HG02678 (cell line): ENCODE measurements around the gene SPG7.
"Not testable (repeated sequence)": the region's sequence is repeated elsewhere in the genome, so short reads cannot be mapped to it uniquely, and the experiment has no call there.

Experiments
- ATAC-seq: cut with Tn5 transposase; IDR thresholded peaks from one replicate; pipeline ENCODE4 v1.9.1; 2021; ENCODE audit warnings: mild to moderate bottlenecking, moderate library complexity; ENCODE audit not compliant: unreplicated experiment

SPG7 gene

DNA sequence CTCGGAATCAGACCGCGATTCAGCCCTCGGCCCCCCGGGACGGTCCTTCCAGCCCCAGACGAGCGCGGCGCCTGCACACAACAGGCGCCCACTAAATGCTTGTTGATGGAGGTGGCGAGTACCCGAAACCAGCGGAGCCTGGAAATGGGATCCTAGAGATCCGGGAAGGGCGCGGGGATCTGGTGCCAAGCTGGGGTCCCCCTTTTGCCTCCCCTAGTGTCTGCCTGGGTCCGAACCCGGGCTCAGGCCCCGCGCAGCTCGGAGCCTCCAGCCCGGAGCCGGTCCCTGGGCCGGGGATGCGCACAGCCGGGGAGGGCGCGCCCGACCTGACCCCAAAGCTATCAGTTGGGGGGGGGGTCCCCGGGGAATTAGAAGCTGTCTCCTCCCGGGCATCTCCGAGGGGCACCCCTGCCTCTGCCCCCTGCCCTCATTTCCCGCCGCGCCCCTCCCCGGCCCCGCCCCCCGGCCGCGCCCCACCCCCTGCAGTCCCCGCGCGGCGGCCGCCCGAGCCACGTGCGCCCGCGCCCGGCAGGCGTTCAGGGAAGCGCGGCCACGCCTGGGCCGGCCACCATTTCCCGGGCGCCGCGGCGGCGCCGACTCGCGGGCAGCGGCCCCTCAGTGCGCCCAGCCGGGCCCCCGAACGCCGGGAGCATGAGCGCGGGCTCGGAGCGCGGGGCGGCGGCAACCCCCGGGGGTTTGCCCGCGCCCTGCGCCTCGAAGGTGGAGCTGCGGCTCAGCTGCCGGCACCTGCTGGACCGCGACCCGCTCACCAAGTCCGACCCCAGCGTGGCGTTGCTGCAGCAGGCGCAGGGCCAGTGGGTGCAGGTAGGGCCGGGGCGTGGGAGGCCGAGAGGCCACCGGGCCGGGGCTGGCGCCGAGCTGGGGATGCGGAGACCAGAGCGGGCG lies 67.3 kb downstream of the SPG7 start, which contains the start of gene CPNE7:
Gene CPNE7 (plus strand): TSS at position 512 of the 906 bp plus-strand sequence. CDS start 140 bp downstream, at position 652.
- ATAC-seq, result no peak

DNA sequence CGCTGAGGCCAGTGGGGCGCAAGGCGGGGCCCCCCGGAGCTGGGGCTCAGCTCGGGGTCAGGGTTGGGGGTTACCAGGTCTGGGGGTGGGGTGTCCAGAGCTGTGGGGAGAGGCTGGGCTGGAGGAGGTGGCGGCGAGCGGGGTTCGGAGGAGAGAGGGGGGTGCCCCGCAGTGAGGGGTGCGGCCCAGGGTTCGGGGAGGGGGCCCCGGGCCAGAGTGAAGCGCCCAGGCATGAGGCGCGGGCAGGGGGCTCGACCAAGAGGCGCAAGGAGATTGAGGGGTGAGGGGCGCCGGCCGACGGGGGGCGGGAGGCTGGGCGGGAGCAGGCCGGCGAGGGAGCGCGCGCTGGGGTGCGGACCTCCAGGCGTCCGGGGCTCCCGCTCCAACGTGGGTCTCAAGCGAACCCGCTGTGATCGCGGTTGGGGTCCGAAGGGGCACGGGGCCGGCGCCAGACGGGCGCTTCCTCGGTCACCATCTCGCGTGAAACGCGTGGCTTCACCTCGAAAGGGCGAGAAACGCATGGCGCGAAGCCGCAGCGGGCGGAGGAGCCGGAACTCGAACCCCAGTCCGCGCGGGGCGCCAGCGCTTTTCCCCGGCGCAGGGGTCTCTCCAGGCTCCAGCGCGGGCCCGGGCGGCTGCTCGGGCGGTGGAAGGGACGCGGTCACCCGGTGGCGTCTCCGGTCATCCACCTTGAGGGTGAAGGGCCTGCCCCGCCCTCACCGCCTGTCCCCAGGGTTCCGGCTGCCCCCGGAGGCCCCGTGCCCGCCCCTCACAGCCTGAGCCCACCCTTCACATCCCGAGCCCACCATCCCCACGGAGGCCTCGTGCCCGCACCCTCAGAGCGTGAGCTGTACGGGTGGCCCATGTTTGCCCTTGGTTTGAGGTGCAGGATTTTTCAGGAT lies 68.2 kb downstream of the SPG7 start:
- no peak for ATAC-seq

DNA sequence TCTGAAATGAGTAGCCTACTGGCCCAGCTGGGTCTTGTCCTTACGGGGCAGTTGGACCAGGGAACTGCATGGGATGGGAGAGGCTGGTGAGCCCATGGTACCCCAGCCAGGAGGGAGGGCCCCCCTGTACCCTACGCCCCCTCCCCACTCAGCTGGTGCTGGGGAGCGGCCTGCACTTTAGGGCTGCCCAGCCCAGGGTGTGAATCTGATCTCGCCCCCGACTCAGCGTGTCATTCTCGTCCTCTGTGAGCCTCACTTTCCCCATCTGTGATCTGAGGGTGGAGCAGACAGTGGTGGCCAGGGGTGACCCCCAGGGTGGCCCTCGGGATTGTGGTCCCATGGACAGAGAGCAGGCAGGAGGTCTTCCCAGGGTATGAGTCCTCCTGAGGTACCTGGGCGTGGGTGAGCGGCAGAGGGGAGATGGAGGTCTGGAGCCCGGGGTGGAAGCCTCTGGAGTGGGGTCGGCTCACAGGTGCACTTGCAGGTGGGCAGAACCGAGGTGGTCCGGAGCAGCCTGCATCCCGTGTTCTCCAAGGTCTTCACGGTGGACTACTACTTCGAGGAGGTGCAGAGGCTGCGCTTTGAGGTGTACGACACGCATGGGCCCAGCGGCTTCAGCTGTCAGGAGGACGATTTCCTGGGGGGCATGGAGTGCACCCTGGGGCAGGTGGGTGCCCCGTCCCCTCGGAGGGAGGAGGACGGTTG lies 69.0 kb downstream of the SPG7 start:
- ATAC-seq, result no peak

DNA sequence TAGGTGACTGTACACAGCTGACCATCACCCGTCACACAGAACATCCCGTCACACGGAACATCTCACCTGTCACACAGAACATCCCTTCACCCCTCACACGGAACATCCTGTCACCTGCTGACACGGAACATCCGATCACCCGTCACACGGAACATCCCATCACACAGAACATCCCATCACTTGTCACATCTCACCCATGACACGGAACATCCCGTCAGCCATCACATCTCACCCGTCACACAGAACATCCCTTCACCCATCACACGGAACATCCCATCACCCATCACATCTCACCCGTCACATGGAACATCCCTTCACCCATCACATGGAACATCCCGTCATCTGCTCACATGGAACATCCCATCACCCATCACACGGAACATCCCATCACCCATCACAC lies 71.1 kb downstream of the SPG7 start:
- no peak for ATAC-seq

GRCh38 chr16:89581045-89581695 lies 73.0 kb downstream of the SPG7 start:
- ATAC-seq, result no peak

DNA sequence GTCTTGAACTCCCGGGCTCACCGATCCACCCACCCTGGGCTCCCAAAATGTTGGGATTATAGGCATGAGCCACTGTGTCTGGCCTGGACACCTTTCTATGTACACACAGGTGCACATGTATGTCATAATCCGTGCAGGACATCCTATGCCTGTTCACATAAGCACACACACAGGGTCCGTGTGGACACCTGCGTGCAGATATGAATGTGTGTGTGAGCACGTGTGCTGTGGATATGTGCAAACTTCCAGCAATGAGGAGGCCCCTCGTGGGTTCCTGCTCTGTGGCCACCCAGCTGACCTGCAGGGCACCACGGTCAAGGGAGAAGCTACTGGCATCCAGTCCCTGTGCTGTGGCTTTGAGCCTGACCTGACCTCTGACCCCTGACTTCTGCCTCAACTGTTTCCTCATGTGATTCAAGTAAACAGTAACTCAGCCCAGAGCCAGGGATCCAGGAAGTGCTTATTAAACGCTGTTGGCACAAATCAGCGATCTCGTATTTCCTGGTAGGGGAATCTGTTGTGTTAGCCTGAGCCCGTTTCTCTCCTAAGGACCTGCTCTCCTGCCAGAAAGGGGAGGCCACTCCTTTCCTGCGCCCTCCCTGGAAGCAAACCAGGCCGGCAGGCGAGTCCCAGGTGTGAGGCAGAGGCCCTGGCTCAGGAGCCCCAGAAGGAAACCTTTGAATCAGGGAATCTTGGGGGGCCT lies 73.8 kb downstream of the SPG7 start:
- ATAC-seq, result no peak

GRCh38 chr16:89582614-89583196 lies 74.5 kb downstream of the SPG7 start:
- no peak for ATAC-seq

GRCh38 chr16:89583197-89583894 lies 75.1 kb downstream of the SPG7 start:
- no peak for ATAC-seq

DNA sequence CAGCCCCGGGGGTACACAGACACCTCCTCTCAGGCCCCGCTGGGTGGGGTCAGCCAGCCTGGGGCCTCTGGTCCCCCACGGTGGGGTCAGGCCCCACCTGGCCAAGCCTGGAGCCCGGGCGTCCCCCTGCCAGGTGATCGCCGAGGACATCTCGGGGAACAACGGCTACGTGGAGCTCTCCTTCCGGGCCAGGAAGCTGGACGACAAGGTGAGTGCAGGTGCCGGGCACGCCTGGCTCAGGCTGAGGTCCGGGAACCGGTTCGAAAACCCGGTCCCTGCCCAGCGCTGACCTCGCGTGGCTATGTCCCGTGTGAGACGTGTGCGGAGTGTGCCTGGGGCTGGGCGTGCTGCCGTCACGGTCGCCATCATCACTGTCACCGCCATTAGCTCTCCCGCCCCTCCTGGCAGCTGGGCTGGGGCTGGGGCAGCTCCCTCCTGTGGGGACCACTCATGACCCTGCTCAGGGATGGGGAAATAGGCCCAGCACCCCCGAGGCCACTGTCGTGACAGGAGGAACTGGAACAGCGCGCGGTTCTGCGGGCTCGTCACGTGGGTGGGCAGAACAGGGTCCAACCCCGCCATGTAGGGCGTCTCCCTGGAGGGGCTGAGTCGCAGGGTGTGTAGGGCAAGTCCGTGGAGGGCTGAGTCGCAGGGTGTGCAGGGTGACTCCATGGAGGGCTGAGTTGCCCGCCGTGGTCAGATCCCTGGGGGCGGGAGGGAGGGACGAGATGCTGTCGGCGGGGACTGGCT lies 75.9 kb downstream of the SPG7 start:
- ATAC-seq, result no peak

- no peak for ATAC-seq
These were observed 76.8 kb downstream of the SPG7 start for GRCh38 chr16:89584768-89585549.

DNA sequence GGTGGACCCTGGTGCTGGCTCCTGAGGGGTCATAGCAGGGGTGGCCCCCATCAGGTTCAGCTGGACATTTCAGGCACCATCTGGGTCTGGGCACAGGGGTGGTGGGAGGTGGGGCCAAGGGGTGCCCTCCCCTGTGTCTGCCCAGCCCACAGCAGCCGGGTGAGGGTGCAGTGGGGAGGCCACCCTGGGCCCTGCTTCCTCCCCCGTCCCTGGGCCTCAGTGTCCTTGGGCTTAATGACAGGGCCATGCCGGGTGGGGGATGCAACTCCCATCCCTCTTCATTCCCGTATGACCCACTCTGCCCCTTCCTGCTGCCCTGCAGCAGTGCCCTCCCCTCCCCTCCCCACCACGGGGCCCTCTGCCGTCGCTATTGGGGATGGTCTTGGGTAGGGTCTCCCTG lies 78.0 kb downstream of the SPG7 start:
- no peak for ATAC-seq

DNA sequence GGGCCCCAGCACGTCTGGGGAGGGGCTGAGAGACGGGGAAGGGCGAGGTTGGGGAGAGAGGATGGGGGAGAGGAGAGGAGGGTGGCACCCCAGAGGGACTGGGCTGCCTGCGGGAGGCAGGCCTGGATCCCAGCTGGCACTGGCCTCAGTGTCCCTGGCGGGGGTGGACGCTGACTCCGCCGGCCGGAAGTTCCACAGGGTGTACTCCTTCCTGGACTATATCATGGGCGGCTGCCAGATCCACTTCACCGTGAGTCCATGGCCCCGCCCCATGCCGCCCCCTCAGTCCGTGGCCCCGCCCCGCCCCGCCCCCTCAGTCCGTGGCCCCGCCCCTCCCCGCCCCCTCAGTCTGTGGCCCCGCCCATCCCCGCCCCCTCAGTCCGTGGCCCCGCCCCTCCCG lies 78.7 kb downstream of the SPG7 start:
- ATAC-seq, result no peak

DNA sequence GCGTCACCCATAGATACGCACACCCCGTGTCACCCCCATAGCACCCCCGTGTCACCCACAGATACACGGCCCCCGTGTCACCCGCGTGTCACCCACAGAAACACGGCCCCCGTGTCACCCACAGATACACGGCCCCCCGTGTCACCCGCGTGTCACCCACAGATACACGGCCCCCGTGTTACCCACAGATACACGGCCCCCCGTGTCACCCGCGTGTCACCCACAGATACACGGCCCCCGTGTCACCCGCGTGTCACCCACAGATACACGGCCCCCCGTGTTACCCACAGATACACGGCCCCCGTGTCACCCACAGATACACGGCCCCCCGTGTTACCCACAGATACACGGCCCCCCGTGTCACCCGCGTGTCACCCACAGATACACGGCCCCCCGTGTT lies 79.5 kb downstream of the SPG7 start:
- not testable (repeated sequence) for ATAC-seq

- ATAC-seq, result no peak
These were observed 80.4 kb downstream of the SPG7 start for GRCh38 chr16:89588413-89589109.

- ATAC-seq, result no peak
These were observed 81.2 kb downstream of the SPG7 start for GRCh38 chr16:89589241-89589926.

GRCh38 chr16:89593841-89594240 lies 85.6 kb downstream of the SPG7 start:
- ATAC-seq, result no peak
